Ishikawa (cell line): ENCODE results near the gene DPYD.

Experiments used
- CEBPB ChIP-seq: IDR thresholded peaks from 2 replicates; pipeline ENCODE4 v1.6.1; 2012
- EGR1 ChIP-seq: IDR thresholded peaks from 2 replicates; pipeline ENCODE4 v1.6.1; 2012
- NFIC ChIP-seq: IDR thresholded peaks from 2 replicates; pipeline ENCODE4 v1.6.1; 2012
- TAF1 ChIP-seq: IDR thresholded peaks from 2 replicates; pipeline ENCODE4 v1.6.1; 2012; ENCODE audit warnings: low read depth, mild to moderate bottlenecking
- TEAD4 ChIP-seq: IDR thresholded peaks from 2 replicates; pipeline ENCODE4 v1.6.1; 2012
- YY1 ChIP-seq: IDR thresholded peaks from 2 replicates; pipeline ENCODE4 v1.6.1; 2012; ENCODE audit warnings: low read depth
- TF ChIP-seq, protein P1 (sequence below): IDR thresholded peaks from 2 replicates; pipeline ENCODE4 v1.6.1; 2012
- TF ChIP-seq, protein P2 (sequence below): IDR thresholded peaks from 2 replicates; pipeline ENCODE4 v1.6.1; 2012; ENCODE audit warnings: low read depth, mild to moderate bottlenecking
- TF ChIP-seq, protein P3 (sequence below): IDR thresholded peaks from 2 replicates; pipeline ENCODE4 v1.6.1; 2012

GRCh38 chr1:97588772-97589171 is 332.1 kb downstream of the DPYD start:
- TF ChIP-seq YY1, result no peak
- no peak for TF ChIP-seq TEAD4
- TF ChIP-seq, protein P1, sequence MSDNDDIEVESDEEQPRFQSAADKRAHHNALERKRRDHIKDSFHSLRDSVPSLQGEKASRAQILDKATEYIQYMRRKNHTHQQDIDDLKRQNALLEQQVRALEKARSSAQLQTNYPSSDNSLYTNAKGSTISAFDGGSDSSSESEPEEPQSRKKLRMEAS, result no peak
- TF ChIP-seq, protein P2, sequence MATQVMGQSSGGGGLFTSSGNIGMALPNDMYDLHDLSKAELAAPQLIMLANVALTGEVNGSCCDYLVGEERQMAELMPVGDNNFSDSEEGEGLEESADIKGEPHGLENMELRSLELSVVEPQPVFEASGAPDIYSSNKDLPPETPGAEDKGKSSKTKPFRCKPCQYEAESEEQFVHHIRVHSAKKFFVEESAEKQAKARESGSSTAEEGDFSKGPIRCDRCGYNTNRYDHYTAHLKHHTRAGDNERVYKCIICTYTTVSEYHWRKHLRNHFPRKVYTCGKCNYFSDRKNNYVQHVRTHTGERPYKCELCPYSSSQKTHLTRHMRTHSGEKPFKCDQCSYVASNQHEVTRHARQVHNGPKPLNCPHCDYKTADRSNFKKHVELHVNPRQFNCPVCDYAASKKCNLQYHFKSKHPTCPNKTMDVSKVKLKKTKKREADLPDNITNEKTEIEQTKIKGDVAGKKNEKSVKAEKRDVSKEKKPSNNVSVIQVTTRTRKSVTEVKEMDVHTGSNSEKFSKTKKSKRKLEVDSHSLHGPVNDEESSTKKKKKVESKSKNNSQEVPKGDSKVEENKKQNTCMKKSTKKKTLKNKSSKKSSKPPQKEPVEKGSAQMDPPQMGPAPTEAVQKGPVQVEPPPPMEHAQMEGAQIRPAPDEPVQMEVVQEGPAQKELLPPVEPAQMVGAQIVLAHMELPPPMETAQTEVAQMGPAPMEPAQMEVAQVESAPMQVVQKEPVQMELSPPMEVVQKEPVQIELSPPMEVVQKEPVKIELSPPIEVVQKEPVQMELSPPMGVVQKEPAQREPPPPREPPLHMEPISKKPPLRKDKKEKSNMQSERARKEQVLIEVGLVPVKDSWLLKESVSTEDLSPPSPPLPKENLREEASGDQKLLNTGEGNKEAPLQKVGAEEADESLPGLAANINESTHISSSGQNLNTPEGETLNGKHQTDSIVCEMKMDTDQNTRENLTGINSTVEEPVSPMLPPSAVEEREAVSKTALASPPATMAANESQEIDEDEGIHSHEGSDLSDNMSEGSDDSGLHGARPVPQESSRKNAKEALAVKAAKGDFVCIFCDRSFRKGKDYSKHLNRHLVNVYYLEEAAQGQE, result no peak
- TF ChIP-seq, protein P3, sequence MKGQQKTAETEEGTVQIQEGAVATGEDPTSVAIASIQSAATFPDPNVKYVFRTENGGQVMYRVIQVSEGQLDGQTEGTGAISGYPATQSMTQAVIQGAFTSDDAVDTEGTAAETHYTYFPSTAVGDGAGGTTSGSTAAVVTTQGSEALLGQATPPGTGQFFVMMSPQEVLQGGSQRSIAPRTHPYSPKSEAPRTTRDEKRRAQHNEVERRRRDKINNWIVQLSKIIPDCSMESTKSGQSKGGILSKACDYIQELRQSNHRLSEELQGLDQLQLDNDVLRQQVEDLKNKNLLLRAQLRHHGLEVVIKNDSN, result no peak
- TF ChIP-seq EGR1, result no peak
- TF ChIP-seq TAF1, result no peak
- no peak for TF ChIP-seq NFIC
- TF ChIP-seq CEBPB, result no peak
